ENCODE measurements around the gene UBALD2.

DNA sequence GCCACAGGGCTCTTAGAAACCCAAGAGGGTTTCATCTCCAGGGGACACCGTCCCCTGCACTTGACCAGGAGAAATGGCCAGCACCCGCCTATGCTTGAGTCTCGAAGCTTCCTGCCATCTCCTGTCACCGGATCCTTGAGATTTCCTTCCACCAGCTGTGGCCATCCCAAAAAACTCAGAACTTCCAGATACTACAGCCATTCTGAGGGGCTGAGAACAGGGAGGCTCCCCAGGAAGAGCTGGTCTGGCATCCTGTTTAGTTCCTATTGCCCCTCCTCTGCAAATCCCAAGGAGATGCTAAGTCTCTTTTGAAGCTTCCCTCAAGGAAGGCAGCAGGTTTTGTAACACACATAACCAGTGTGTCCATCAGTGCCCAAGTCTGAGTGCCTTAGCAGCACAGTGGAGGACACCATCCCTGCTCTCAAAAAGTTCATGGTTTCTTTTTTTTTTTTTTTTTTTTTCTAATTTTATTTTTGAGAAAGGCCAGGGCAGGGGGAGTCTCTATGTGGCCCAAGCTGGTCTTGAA, 2.0 kb downstream of the UBALD2 start:
- no peak for TF ChIP-seq POLR2A (IDR thresholded peaks at IDR 0.05; ENCODE audit: low read length)
- TF ChIP-seq GATA1 (IDR thresholded peaks at IDR 0.05; ENCODE audit: low read depth, low read length) = no peak
